Aorta (tissue), 5 donors: ENCODE measurements around the gene CLDN6. TPM values are rescaled to one million over a fixed set of nuclear protein-coding genes. Genes with fewer than 3 reads are reported as not detected.
A peak's percentile ranks its signal among the peaks of the same experiment; 100 is the strongest.

Experiments used
- ATAC-seq: fragments of 200-7000 bp; cut with Tn5 transposase; one replicate; pipeline ENCODE4 v1.9.1; 2022; ENCODE audit warnings: moderate library complexity; ENCODE audit not compliant: low FRiP score
- DNase-seq, 2 donors: peaks; one replicate each; pipeline ENCODE4 v3.0.0-alpha.2; 2020
- H3K27ac ChIP-seq, 2 donors: one replicate each; pipeline ENCODE4 v1.5.1; 2013; ENCODE audit warnings: low read length in 2 of 2, mild to moderate bottlenecking in 2 of 2, moderate library complexity in 2 of 2, control low read depth in 1 of 2, inconsistent platforms in 1 of 2, low read depth in 1 of 2
- H3K27me3 ChIP-seq, 2 donors: one replicate each; pipeline ENCODE4 v1.6.1; 2013; ENCODE audit warnings: control low read depth in 1 of 2, low read length in 1 of 2, mild to moderate bottlenecking in 1 of 2, moderate library complexity in 1 of 2; ENCODE audit not compliant: insufficient read depth in 2 of 2, control insufficient read depth in 1 of 2
- H3K36me3 ChIP-seq, 2 donors: one replicate each; pipeline ENCODE4 v1.6.1; 2013; ENCODE audit warnings: control low read depth in 1 of 2, low read length in 1 of 2, mild to moderate bottlenecking in 1 of 2; ENCODE audit not compliant: insufficient read depth in 2 of 2, control insufficient read depth in 1 of 2
- H3K4me1 ChIP-seq, 2 donors: one replicate each; pipeline ENCODE4 v1.6.1; 2013; ENCODE audit warnings: low read length in 2 of 2, control low read depth in 1 of 2, mild to moderate bottlenecking in 1 of 2, moderate library complexity in 1 of 2; ENCODE audit not compliant: insufficient read depth in 2 of 2, control insufficient read depth in 1 of 2
- H3K4me3 ChIP-seq, 2 donors: one replicate each; pipeline ENCODE4 v1.5.1; 2013; ENCODE audit warnings: low read length in 2 of 2, control low read depth in 1 of 2, mild to moderate bottlenecking in 1 of 2
- H3K9me3 ChIP-seq: one replicate; pipeline ENCODE4 v1.6.1; 2013; ENCODE audit warnings: mild to moderate bottlenecking, low read length; ENCODE audit not compliant: control insufficient read depth
- WGBS, 2 donors: extraction: QIAGEN DNeasy Blood & Tissue Kit; methylation state at CpG; one replicate each; pipeline ENCODE4 v1.1.7; 2013; 5-methylcytosine and 5-hydroxymethylcytosine counted together
- intact Hi-C, 2 donors: fragments of 100-400 bp; cut with DNase I; formaldehyde crosslinking; loops; one replicate each; pipeline versions ENCODE4 v1.14.2 to v1.15.0; 2022
- polyA plus RNA-seq, 2 donors: library from polyadenylated mRNA; stranded (reverse); fragments of 200-250 nt; gene quantifications; one replicate each; pipeline ENCODE4 v1.2.3, GENCODE V29; 2013
- total RNA-seq, 2 donors: library from RNA; stranded (reverse); fragmentation: NEBNext Ultra II Directional; extraction: Animal tissue kit (Norgen Biotek cat#: 25700); gene quantifications; one replicate each; pipeline ENCODE4 v1.2.1, GENCODE V29; 2021
- donor health status: healthy with polysubstance abuse.
- donor health status: Bipolar disorder and iron deficiency.
- donor health status: DM: no; HTN: no; CAD: no.
- donor health status: DM: no; HTN: no; CAD: no.
- donor health status: DM: yes; HTN: yes; CAD: no.

CLDN6 gene
- total and polyA plus RNA-seq, 4 donors = not detected

GRCh38 chr16:2974319-2975056 is 43.5 kb downstream of the CLDN6 start:
- ATAC-seq = no peak
- H3K9me3 ChIP-seq = no peaks in the 10 kb centered on the region
- DNase-seq = no peak

GRCh38 chr16:2973605-2974318 is 44.2 kb downstream of the CLDN6 start:
- Histone ChIP-seq H3K27me3 (no peaks in the 10 kb centered on the region), H3K9me3 (no peaks in the 10 kb centered on the region), H3K4me1 (no peaks in the 10 kb centered on the region), H3K4me3 (no peak overlapping the region), H3K27ac (no peak overlapping the region), H3K36me3 (no peaks in the 10 kb centered on the region)
- 86% methylated on average over 17 of the region's 17 CpGs for WGBS, 2 donors
- intact Hi-C loops = no loop called here
- ATAC-seq (no peak), DNase-seq (no peak)

More at GRCh38 chr16:2974319-2975056, 43.5 kb downstream of the CLDN6 start:
- WGBS, 2 donors = 91 to 94% methylated on average over 15 of the region's 15 CpGs
- H3K4me1 ChIP-seq = no peaks in the 10 kb centered on the region
- intact Hi-C loops = no loop called here
- H3K36me3 ChIP-seq = no peaks in the 10 kb centered on the region
- no peak overlapping the region for H3K4me3 ChIP-seq
- no peak overlapping the region for H3K27ac ChIP-seq
- H3K27me3 ChIP-seq = no peaks in the 10 kb centered on the region

GRCh38 chr16:2973093-2973492 is 44.9 kb downstream of the CLDN6 start:
- H3K4me1 ChIP-seq = no peaks in the 10 kb centered on the region
- intact Hi-C loops = no loop called here
- 88 to 92% methylated on average over 5 of the region's 5 CpGs for WGBS, 2 donors

GRCh38 chr16:2971985-2972784 is 45.8 kb downstream of the CLDN6 start:
- no peaks in the 10 kb centered on the region for H3K27me3 ChIP-seq
- H3K36me3 ChIP-seq = no peaks in the 10 kb centered on the region
- no peak for ATAC-seq
- WGBS, 2 donors = 81 to 89% methylated on average over 15 of the region's 15 CpGs
- no peak overlapping the region for H3K27ac ChIP-seq
- H3K4me1 ChIP-seq = no peaks in the 10 kb centered on the region
- H3K4me3 ChIP-seq = no peak overlapping the region
- no peak for DNase-seq
- H3K9me3 ChIP-seq = no peaks in the 10 kb centered on the region
- intact Hi-C loops = no loop called here

More at GRCh38 chr16:2973093-2973492, 44.9 kb downstream of the CLDN6 start:
- Histone ChIP-seq H3K9me3 (no peaks in the 10 kb centered on the region), H3K36me3 (no peaks in the 10 kb centered on the region), H3K27me3 (no peaks in the 10 kb centered on the region), H3K4me3 (no peak overlapping the region), H3K27ac (no peak overlapping the region)
- DNase-seq (no peak), ATAC-seq (no peak)

GRCh38 chr16:2971134-2971984 is 46.6 kb downstream of the CLDN6 start:
- no peak overlapping the region for H3K27ac ChIP-seq
- DNase-seq (no peak), ATAC-seq (no peak)
- H3K9me3 ChIP-seq = no peaks in the 10 kb centered on the region
- H3K36me3 ChIP-seq = no peaks in the 10 kb centered on the region
- H3K4me3 ChIP-seq = no peak overlapping the region
- no peaks in the 10 kb centered on the region for H3K27me3 ChIP-seq
- 95 to 96% methylated on average over 35 of the region's 35 CpGs for WGBS, 2 donors
- no peaks in the 10 kb centered on the region for H3K4me1 ChIP-seq
- intact Hi-C loops = no loop called here

GRCh38 chr16:2970563-2970962 is 47.4 kb downstream of the CLDN6 start:
- H3K27me3 ChIP-seq = no peaks in the 10 kb centered on the region
- H3K9me3 ChIP-seq = no peaks in the 10 kb centered on the region
- DNase-seq (no peak), ATAC-seq (no peak)
- H3K36me3 ChIP-seq = no peaks in the 10 kb centered on the region
- no peak overlapping the region for H3K4me3 ChIP-seq
- intact Hi-C loops = no loop called here
- no peak overlapping the region for H3K27ac ChIP-seq
- 91% methylated on average over 6 of the region's 6 CpGs for WGBS, 2 donors
- no peaks in the 10 kb centered on the region for H3K4me1 ChIP-seq

GRCh38 chr16:2969545-2970521 is 48.1 kb downstream of the CLDN6 start:
- WGBS, 2 donors = 5% methylated on average over 67 to 83 of the region's 83 CpGs
- no peaks in the 10 kb centered on the region for H3K36me3 ChIP-seq
- peak in 1 of 2 donors; percentile 84 for DNase-seq
- H3K4me3 ChIP-seq = peak overlapping the region; percentile 13 to 46
- peak; percentile 4 for ATAC-seq
- H3K27ac ChIP-seq = no peak overlapping the region
- H3K27me3 ChIP-seq = no peaks in the 10 kb centered on the region
- no peaks in the 10 kb centered on the region for H3K9me3 ChIP-seq
- intact Hi-C loops = no loop called here
- no peaks in the 10 kb centered on the region for H3K4me1 ChIP-seq
